ENCODE results near the gene SNX3. TPM values are rescaled to one million over a fixed set of nuclear protein-coding genes. Genes with fewer than 3 reads are reported as not detected.

SNX3 gene
- polyA plus RNA-seq, 1 experiment: 406 TPM

DNA sequence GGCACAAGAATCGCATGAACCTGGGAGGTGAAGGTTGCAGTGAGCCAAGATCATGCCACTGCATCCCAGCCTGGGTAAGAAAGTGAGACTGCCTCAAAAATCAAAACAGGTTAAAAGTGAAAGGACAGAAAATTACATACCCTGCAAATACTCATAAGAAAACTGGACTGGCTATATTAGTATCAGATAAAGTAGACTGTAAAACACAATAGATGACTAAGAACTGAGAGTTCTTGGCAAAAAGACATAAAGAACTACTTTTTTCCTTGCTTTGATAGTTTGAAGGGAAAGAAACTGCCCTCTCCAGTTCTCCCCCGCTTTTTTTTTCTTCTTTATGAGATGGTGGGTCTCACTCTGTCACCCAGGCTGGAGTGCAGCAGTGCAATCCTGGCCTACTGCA is 17.0 kb downstream of the SNX3 start:
- TF ChIP-seq, protein P1, sequence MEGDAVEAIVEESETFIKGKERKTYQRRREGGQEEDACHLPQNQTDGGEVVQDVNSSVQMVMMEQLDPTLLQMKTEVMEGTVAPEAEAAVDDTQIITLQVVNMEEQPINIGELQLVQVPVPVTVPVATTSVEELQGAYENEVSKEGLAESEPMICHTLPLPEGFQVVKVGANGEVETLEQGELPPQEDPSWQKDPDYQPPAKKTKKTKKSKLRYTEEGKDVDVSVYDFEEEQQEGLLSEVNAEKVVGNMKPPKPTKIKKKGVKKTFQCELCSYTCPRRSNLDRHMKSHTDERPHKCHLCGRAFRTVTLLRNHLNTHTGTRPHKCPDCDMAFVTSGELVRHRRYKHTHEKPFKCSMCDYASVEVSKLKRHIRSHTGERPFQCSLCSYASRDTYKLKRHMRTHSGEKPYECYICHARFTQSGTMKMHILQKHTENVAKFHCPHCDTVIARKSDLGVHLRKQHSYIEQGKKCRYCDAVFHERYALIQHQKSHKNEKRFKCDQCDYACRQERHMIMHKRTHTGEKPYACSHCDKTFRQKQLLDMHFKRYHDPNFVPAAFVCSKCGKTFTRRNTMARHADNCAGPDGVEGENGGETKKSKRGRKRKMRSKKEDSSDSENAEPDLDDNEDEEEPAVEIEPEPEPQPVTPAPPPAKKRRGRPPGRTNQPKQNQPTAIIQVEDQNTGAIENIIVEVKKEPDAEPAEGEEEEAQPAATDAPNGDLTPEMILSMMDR (IDR thresholded peaks at IDR 0.05; ENCODE audit: low read depth, low read length): no peak
- CTCF ChIA-PET: no interaction called here
- no peak for DNase-seq (ENCODE audit: low read depth, low spot score)
- Histone ChIP-seq H3K9me3 (ENCODE audit: control insufficient read depth, insufficient read depth, low read length) (no peaks in the 10 kb centered on the region), H3K27ac (ENCODE audit: low read depth, low read length) (no peak overlapping the region), H3K4me3 (ENCODE audit: low read depth, low read length) (no peak overlapping the region), H3K27me3 (ENCODE audit: control insufficient read depth, insufficient read depth, low read length) (no peaks in the 10 kb centered on the region)
- POLR2A ChIA-PET: no interaction called here

DNA sequence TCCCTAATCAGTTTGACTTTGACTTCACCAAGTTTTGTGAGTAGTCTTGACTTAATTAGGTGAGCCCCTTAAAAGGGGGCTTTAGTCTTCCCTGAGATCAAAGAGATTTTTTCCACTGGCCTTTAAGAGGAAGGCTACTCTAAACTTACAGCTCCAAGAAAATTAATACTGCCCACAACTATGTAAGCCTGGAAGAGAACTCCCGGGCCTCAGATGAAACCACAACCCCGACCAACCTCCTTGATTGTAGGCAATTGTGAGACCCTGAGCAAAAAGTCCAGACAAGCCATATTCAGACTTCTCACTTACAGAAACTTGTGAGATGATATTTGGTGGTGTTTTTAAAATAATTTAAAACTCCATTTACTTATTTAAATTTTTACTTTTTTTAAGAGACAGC is 18.1 kb downstream of the SNX3 start:
- H3K27ac ChIP-seq (ENCODE audit: low read depth, low read length): no peak overlapping the region
- no peaks in the 10 kb centered on the region for H3K9me3 ChIP-seq (ENCODE audit: control insufficient read depth, insufficient read depth, low read length)
- POLR2A ChIA-PET: no interaction called here
- TF ChIP-seq, protein P1 (IDR thresholded peaks at IDR 0.05; ENCODE audit: low read depth, low read length): no peak
- CTCF ChIA-PET: no interaction called here
- DNase-seq (ENCODE audit: low read depth, low spot score): no peak
- H3K4me3 ChIP-seq (ENCODE audit: low read depth, low read length): no peak overlapping the region
- H3K27me3 ChIP-seq (ENCODE audit: control insufficient read depth, insufficient read depth, low read length): no peaks in the 10 kb centered on the region

DNA sequence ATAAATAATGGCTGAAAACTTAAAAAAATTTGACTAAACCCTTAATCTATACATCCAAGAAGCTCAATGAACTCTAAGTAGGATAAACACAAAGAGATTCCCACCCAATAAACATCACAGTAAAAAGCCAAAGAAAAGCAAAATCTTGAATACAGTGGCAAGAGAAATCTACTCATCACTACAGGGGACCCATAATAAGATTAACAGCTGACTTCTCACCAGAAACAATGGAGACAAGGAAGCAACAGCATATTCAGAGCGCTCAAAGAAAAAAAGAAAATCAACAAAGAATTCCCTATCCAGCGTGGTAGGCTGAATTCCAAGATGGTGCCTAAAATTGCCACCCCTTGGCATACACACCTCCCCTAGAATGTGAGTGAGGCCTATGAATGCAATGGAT is 18.6 kb downstream of the SNX3 start:
- TF ChIP-seq, protein P1 (IDR thresholded peaks at IDR 0.05; ENCODE audit: low read depth, low read length): no peak
- no peaks in the 10 kb centered on the region for H3K27me3 ChIP-seq (ENCODE audit: control insufficient read depth, insufficient read depth, low read length)
- CTCF ChIA-PET: no interaction called here
- no peak overlapping the region for H3K4me3 ChIP-seq (ENCODE audit: low read depth, low read length)
- H3K9me3 ChIP-seq (ENCODE audit: control insufficient read depth, insufficient read depth, low read length): no peaks in the 10 kb centered on the region
- no peak for DNase-seq (ENCODE audit: low read depth, low spot score)
- POLR2A ChIA-PET: no interaction called here
- no peak overlapping the region for H3K27ac ChIP-seq (ENCODE audit: low read depth, low read length)

DNA sequence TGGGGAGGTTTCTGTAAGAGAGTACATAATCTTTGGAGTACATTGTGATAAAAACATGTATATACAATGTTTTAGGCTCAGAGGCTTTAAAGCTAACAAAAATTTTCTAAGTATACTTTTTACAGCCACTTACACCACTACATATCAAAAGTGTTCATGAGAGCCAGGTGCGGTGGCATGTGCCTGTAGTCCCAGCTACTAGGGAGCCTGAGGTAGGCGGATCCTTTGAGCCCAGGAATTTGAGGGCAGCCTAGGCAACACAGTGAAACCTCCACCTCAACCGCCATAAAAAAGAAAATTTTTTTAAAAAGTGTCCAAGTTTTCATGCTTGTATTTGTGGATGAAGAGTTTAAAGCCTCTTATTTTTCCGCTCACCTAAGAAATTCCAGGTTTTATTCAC is 22.5 kb downstream of the SNX3 start:
- no peaks in the 10 kb centered on the region for H3K27me3 ChIP-seq (ENCODE audit: control insufficient read depth, insufficient read depth, low read length)
- TF ChIP-seq, protein P1 (IDR thresholded peaks at IDR 0.05; ENCODE audit: low read depth, low read length): no peak
- no peak overlapping the region for H3K27ac ChIP-seq (ENCODE audit: low read depth, low read length)
- H3K9me3 ChIP-seq (ENCODE audit: control insufficient read depth, insufficient read depth, low read length): no peaks in the 10 kb centered on the region
- ChIA-PET CTCF (no interaction called here), POLR2A (no interaction called here)
- DNase-seq (ENCODE audit: low read depth, low spot score): no peak
- no peak overlapping the region for H3K4me3 ChIP-seq (ENCODE audit: low read depth, low read length)

DNA sequence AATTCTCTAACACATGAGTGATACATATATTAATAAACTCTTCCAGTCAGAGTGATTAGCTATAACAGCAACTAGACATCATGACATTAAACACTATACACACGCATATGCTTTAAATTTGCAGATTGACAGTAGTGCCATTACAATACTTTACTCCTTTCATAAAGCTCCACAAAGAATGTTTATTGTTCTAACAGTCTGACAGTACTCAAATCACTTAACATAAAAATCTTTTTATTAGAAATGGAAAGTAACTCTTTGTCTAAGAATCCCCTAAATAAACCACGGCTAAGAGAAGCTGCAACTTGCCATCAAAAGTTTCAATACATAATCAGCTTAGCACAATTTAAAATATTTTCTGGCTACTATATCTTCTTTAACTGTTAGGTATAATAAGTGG is 24.0 kb downstream of the SNX3 start:
- no peak overlapping the region for H3K27ac ChIP-seq (ENCODE audit: low read depth, low read length)
- no peaks in the 10 kb centered on the region for H3K27me3 ChIP-seq (ENCODE audit: control insufficient read depth, insufficient read depth, low read length)
- no peaks in the 10 kb centered on the region for H3K9me3 ChIP-seq (ENCODE audit: control insufficient read depth, insufficient read depth, low read length)
- ChIA-PET CTCF (interaction anchor here (1.4 kb wide), 1 partner anchor 10 kb away, joined by 4 read pairs; no protein-coding TSS in a partner anchor), POLR2A (no interaction called here)
- TF ChIP-seq, protein P1 (IDR thresholded peaks at IDR 0.05; ENCODE audit: low read depth, low read length): no peak
- H3K4me3 ChIP-seq (ENCODE audit: low read depth, low read length): no peak overlapping the region
- no peak for DNase-seq (ENCODE audit: low read depth, low spot score)
